ENCODE results near the gene TBC1D3K. TPM values are rescaled to one million over a fixed set of nuclear protein-coding genes. Genes with fewer than 3 reads are reported as not detected.
"Not testable (repeated sequence)": the region's sequence is repeated elsewhere in the genome, so short reads cannot be mapped to it uniquely, and the experiment has no call there.

TBC1D3K gene
- 1 to 10 TPM in 1 of 4 donors, not detected in 3; 3.8 TPM for polyA plus RNA-seq (ENCODE audit: insufficient read length in 4 of 4)

- DNase-seq (ENCODE audit: low read depth in 4 of 4, low spot score in 3 of 4) = not testable (repeated sequence)
Observed at GRCh38 chr17:37924115-37924514, at the start of gene TBC1D3K. TSS of gene TBC1D3K (plus strand) at chr17:37924415. CDS start at chr17:37926000, 1,585 bp downstream.

GRCh38 chr17:37884516-37884915, 39.7 kb upstream of the TBC1D3K start:
- DNase-seq (ENCODE audit: low read depth in 4 of 4, low spot score in 3 of 4) = no peak

- no peak for DNase-seq (ENCODE audit: low read depth in 4 of 4, low spot score in 3 of 4)
Observed at GRCh38 chr17:37885136-37885535, 39.1 kb upstream of the TBC1D3K start.

DNA sequence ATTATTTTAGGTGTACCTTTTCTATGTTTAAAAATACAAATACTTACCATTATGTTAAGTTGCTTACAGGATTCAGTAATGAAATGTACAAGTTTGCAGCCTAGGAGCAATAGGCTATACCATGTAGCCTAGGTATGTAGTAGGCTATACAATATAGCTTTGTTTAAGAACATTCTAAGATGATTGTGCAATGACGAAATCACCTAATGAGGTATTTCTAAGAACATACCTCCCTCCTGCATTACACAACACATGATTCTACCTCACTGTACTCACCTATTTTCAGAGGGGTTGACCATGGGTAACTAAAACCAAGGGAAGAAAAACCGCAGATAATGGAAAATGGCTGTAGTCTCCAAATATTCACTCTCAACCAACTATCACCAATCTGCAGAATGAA, 35.3 kb upstream of the TBC1D3K start:
- no peak for DNase-seq (ENCODE audit: low read depth in 4 of 4, low spot score in 3 of 4)

DNA sequence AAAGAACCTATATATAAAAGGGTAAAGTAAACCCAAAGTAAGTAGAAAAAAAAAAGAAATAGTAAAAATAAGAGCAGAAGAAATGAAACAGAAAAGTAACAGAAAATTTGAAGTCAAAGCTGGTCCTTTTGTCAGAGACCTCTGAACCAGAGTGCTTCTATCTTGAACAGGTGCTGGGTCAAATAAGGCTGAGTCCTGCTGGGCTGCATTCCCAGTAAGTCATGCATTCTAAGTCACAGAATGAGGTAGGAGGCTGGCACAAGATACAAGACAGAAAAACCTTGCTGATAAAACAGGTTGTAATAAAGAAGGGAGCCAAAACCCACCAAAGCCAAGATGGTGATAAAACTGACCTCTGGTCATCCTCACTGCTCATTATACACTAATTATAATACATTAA, 27.3 kb upstream of the TBC1D3K start:
- DNase-seq (ENCODE audit: low read depth in 4 of 4, low spot score in 3 of 4) = not testable (repeated sequence)

Other genes starting within 250 kb of the TBC1D3K start
- 100 to 1,000 TPM; 119 to 134 (median 126) TPM for gene HNF1B, start 179.4 kb upstream of the TBC1D3K start, polyA plus RNA-seq (ENCODE audit: insufficient read length in 4 of 4)
- 10 to 100 TPM; 12.9 to 23.2 (median 19.6) TPM for gene TBC1D3L, start 64.6 kb downstream of the TBC1D3K start, polyA plus RNA-seq (ENCODE audit: insufficient read length in 4 of 4)
- gene TBC1D3D, start 79.6 kb downstream of the TBC1D3K start, polyA plus RNA-seq (ENCODE audit: insufficient read length in 4 of 4) = 1 to 10 TPM in 1 of 4 donors, under 1 TPM in 2, not detected in 1; 0.32 to 1.0 (median 0.41) TPM
- gene TBC1D3C, start 144.2 kb downstream of the TBC1D3K start, polyA plus RNA-seq (ENCODE audit: insufficient read length in 4 of 4) = under 1 TPM in 3 of 4 donors, not detected in 1; 0.10 to 0.30 (median 0.21) TPM
- not detected for gene TBC1D3E, start 203.5 kb downstream of the TBC1D3K start, polyA plus RNA-seq (ENCODE audit: insufficient read length in 4 of 4)

All from right renal pelvis (tissue), 4 donors.